Activated CD4-positive, alpha-beta memory T cell treated with anti-CD3 and anti-CD28 coated beads for 36 hours (primary cell): ENCODE measurements around the gene PEF1. TPM values are rescaled to one million over a fixed set of nuclear protein-coding genes. Genes with fewer than 3 reads are reported as not detected.

Experiments
- CTCF ChIA-PET: fragments of 350-600 bp; sonication (Branson Sonifier 250); formaldehyde crosslinking; loops from one replicate; lab custom pipeline; 2021; ENCODE audit warnings: antibody characterized with exemption, inconsistent platforms; lab: Charles Lee
- POLR2A ChIA-PET: fragments of 350-600 bp; sonication (Branson Sonifier 250); formaldehyde crosslinking; loops from one replicate; lab custom pipeline; 2021; ENCODE audit warnings: antibody characterized with exemption; lab: Charles Lee
- DNase-seq: peaks from one replicate; pipeline ENCODE4 v3.0.0-alpha.2; 2020
- H3K27ac Mint-ChIP-seq: one replicate; pipeline ENCODE4 v1.8.0; 2021; ENCODE audit warnings: mixed read lengths
- H3K27me3 Mint-ChIP-seq: one replicate; pipeline ENCODE4 v1.8.0; 2021; ENCODE audit warnings: mixed read lengths
- H3K36me3 Mint-ChIP-seq: one replicate; pipeline ENCODE4 v1.8.0; 2021; ENCODE audit warnings: mixed read lengths
- H3K4me1 Mint-ChIP-seq: one replicate; pipeline ENCODE4 v1.8.0; 2021; ENCODE audit warnings: low read depth, mixed read lengths
- H3K4me3 Mint-ChIP-seq: one replicate; pipeline ENCODE4 v1.8.0; 2021; ENCODE audit warnings: mild to moderate bottlenecking, mixed read lengths
- H3K9me3 Mint-ChIP-seq: one replicate; pipeline ENCODE4 v1.8.0; 2021; ENCODE audit warnings: mixed read lengths
- intact Hi-C: fragments of 100-400 bp; cut with micrococcal nuclease; formaldehyde crosslinking; loops from one replicate; pipeline ENCODE4 v1.15.1; 2023
- total RNA-seq, 2 experiments: library from RNA; stranded (reverse); gene quantifications; one replicate each; pipeline ENCODE4 v1.2.3, GENCODE V29; 2021

PEF1 gene
- 10 to 100 TPM; 55.3 to 56.4 TPM for total RNA-seq

- H3K4me1 Mint-ChIP-seq, result peaks cover 24% of the 10 kb centered on the region
Measured at GRCh38 chr1:31644560-31645273, at the start of gene PEF1. Gene PEF1 (minus strand): TSS chr1:31644876. CDS start chr1:31644864, 12 bp downstream.

GRCh38 chr1:31693231-31693630 is 48.6 kb upstream of the PEF1 start:
- H3K27me3 Mint-ChIP-seq, result no peaks in the 10 kb centered on the region
- intact Hi-C loops, result no loop called here
- H3K4me1 Mint-ChIP-seq, result peaks cover 2% of the 10 kb centered on the region
- no peak overlapping the region for H3K4me3 Mint-ChIP-seq
- H3K9me3 Mint-ChIP-seq, result no peaks in the 10 kb centered on the region
- H3K36me3 Mint-ChIP-seq, result no peaks in the 10 kb centered on the region
- no peak for DNase-seq
- POLR2A ChIA-PET, result no interaction called here
- CTCF ChIA-PET, result no interaction called here
- H3K27ac Mint-ChIP-seq, result no peak overlapping the region

More at GRCh38 chr1:31644560-31645273, at the start of gene PEF1:
- POLR2A ChIA-PET, result interaction anchor here (0.7 to 1.6 kb wide), 9 partner anchors 10 to 463 kb away, joined by 3 to 7 read pairs (median 4); partner anchors contain the start of genes KPNA6, SNRNP40 and ZCCHC17
- intact Hi-C loops, result loop anchor here (1.0 kb wide), 1 partner anchor 144 kb away; no protein-coding TSS in a partner anchor
- CTCF ChIA-PET, result interaction anchor here (0.6 to 1.9 kb wide), 7 partner anchors 10 to 197 kb away, joined by 3 to 16 read pairs (median 4); no protein-coding TSS in a partner anchor
- Mint-ChIP-seq H3K36me3 (peaks cover 3% of the 10 kb centered on the region), H3K27ac (peak within 1 kb of the TSS; percentile 100), H3K4me3 (peak within 1 kb of the TSS; percentile 100), H3K9me3 (peaks cover 2% of the 10 kb centered on the region), H3K27me3 (no peaks in the 10 kb centered on the region)
- peak; percentile 99 for DNase-seq

DNA sequence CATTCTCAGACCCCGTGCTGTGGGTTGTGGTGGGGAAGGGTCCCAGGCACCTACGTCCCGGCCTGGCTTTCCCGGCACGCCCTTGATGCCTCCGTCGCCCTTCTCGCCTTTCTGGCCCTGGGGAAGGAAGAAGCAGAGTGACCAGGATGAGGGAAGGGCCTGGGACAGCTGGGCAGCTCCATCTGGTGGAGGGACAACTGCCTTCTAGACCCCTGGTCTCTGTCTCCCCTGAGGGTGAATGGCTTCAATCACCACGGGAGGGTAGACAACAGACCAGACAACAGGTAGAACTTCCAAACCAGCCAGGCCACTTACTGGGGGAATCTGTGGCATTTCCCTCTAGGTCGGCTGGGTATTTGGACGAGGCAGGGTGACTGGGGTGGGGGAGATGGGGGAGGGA is 47.3 kb upstream of the PEF1 start:
- intact Hi-C loops, result no loop called here
- H3K9me3 Mint-ChIP-seq, result no peaks in the 10 kb centered on the region
- H3K4me3 Mint-ChIP-seq, result no peak overlapping the region
- no peaks in the 10 kb centered on the region for H3K27me3 Mint-ChIP-seq
- no peak overlapping the region for H3K27ac Mint-ChIP-seq
- H3K36me3 Mint-ChIP-seq, result no peaks in the 10 kb centered on the region
- no peak for DNase-seq
- POLR2A ChIA-PET, result no interaction called here
- H3K4me1 Mint-ChIP-seq, result no peaks in the 10 kb centered on the region
- CTCF ChIA-PET, result no interaction called here

GRCh38 chr1:31691446-31691845 is 46.8 kb upstream of the PEF1 start:
- Mint-ChIP-seq H3K9me3 (no peaks in the 10 kb centered on the region), H3K27me3 (peaks cover 2% of the 10 kb centered on the region), H3K4me1 (no peaks in the 10 kb centered on the region), H3K27ac (no peak overlapping the region), H3K4me3 (no peak overlapping the region), H3K36me3 (no peaks in the 10 kb centered on the region)
- POLR2A ChIA-PET, result no interaction called here
- intact Hi-C loops, result no loop called here
- no peak for DNase-seq
- CTCF ChIA-PET, result no interaction called here

GRCh38 chr1:31690921-31691320 is 46.2 kb upstream of the PEF1 start:
- intact Hi-C loops, result no loop called here
- Mint-ChIP-seq H3K9me3 (no peaks in the 10 kb centered on the region), H3K27me3 (peaks cover 2% of the 10 kb centered on the region), H3K27ac (no peak overlapping the region), H3K4me3 (no peak overlapping the region), H3K4me1 (no peaks in the 10 kb centered on the region), H3K36me3 (no peaks in the 10 kb centered on the region)
- no peak for DNase-seq
- POLR2A ChIA-PET, result no interaction called here
- CTCF ChIA-PET, result no interaction called here

GRCh38 chr1:31689854-31690253 is 45.2 kb upstream of the PEF1 start:
- DNase-seq, result no peak
- intact Hi-C loops, result no loop called here
- CTCF ChIA-PET, result no interaction called here
- no peaks in the 10 kb centered on the region for H3K4me1 Mint-ChIP-seq
- no peak overlapping the region for H3K27ac Mint-ChIP-seq
- no peaks in the 10 kb centered on the region for H3K36me3 Mint-ChIP-seq
- peaks cover 5% of the 10 kb centered on the region for H3K27me3 Mint-ChIP-seq
- POLR2A ChIA-PET, result no interaction called here
- H3K9me3 Mint-ChIP-seq, result no peaks in the 10 kb centered on the region
- H3K4me3 Mint-ChIP-seq, result no peak overlapping the region

GRCh38 chr1:31689379-31689778 is 44.7 kb upstream of the PEF1 start:
- Mint-ChIP-seq H3K9me3 (no peaks in the 10 kb centered on the region), H3K4me3 (no peak overlapping the region), H3K4me1 (no peaks in the 10 kb centered on the region), H3K27ac (no peak overlapping the region), H3K36me3 (no peaks in the 10 kb centered on the region), H3K27me3 (peaks cover 7% of the 10 kb centered on the region)
- CTCF ChIA-PET, result interaction anchor here (1.7 kb wide), 1 partner anchor 100 kb away, joined by 4 read pairs; no protein-coding TSS in a partner anchor
- intact Hi-C loops, result no loop called here
- no peak for DNase-seq
- POLR2A ChIA-PET, result no interaction called here

DNA sequence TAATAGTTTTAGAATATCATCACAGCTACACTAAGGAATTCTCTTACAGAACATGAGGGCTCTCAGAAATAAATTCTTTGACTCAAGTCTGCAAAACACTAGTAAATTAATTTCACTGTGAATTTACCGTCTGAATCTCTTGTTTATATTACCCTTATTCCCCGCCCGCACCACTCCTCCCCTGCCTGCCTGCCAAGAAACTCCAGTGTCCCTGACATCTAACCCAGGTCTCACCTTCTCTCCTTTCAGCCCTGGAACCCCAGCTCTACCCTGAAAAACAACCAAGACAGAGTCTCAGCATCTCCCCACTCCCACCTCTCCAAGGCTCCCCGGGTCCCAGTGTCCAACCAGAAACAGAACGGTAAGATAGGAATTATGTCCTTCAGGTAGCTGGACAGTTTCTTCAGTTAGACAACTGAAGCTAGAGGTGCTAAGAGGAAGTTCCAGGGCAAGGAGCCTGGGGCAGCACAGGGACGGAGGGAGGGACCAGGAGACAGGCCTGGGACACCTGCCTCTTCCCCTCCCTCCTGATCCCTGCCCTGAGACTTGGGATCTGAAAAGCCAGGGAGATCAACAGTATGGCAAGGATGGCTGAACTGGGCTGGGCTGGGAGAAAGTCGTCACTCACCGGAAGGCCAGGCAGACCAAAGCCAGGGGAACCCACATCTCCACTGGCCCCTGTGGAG is 43.7 kb upstream of the PEF1 start:
- Mint-ChIP-seq H3K27me3 (peaks cover 8% of the 10 kb centered on the region), H3K27ac (no peak overlapping the region), H3K4me3 (no peak overlapping the region), H3K9me3 (no peaks in the 10 kb centered on the region), H3K4me1 (no peaks in the 10 kb centered on the region), H3K36me3 (no peaks in the 10 kb centered on the region)
- CTCF ChIA-PET, result interaction anchor here (1.7 kb wide), 1 partner anchor 101 kb away, joined by 4 read pairs; no protein-coding TSS in a partner anchor
- DNase-seq, result no peak
- POLR2A ChIA-PET, result no interaction called here
- intact Hi-C loops, result no loop called here

DNA sequence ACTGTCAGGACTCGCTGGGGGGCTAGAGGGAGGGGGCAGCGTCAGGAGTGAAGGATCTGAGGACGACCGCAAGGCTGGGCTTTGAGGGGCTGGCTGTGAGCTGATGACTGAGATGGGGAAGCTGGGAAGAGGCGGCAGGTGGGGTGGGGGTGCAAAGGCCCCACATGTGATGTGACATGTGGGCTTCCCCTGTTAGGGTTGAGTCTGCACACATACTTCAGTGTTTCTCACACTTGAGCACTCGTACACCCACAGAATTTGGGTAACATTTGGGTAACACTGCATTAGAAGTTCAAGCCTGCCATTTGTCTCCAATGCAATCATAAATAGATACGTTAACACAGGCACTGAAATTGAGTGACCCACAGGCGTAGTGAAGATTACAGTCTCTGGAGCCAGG is 42.9 kb upstream of the PEF1 start:
- CTCF ChIA-PET, result interaction anchor here (1.7 kb wide), 1 partner anchor 102 kb away, joined by 4 read pairs; no protein-coding TSS in a partner anchor
- Mint-ChIP-seq H3K9me3 (no peaks in the 10 kb centered on the region), H3K27me3 (peaks cover 8% of the 10 kb centered on the region), H3K4me1 (no peaks in the 10 kb centered on the region), H3K27ac (no peak overlapping the region), H3K36me3 (no peaks in the 10 kb centered on the region), H3K4me3 (no peak overlapping the region)
- POLR2A ChIA-PET, result no interaction called here
- intact Hi-C loops, result no loop called here
- DNase-seq, result no peak

- H3K9me3 Mint-ChIP-seq, result no peaks in the 10 kb centered on the region
Measured at GRCh38 chr1:31685795-31686194, 41.1 kb upstream of the PEF1 start.

GRCh38 chr1:31683997-31684396 is 39.3 kb upstream of the PEF1 start:
- CTCF ChIA-PET, result interaction anchor here (1.2 kb wide), 1 partner anchor 32 kb away, joined by 3 read pairs; no protein-coding TSS in a partner anchor
- DNase-seq, result peak; percentile 16
- H3K27me3 Mint-ChIP-seq, result peaks cover 10% of the 10 kb centered on the region
- POLR2A ChIA-PET, result no interaction called here
- no peaks in the 10 kb centered on the region for H3K36me3 Mint-ChIP-seq
- no peak overlapping the region for H3K4me3 Mint-ChIP-seq
- no peak overlapping the region for H3K27ac Mint-ChIP-seq
- no peaks in the 10 kb centered on the region for H3K9me3 Mint-ChIP-seq
- intact Hi-C loops, result no loop called here
- no peaks in the 10 kb centered on the region for H3K4me1 Mint-ChIP-seq

More at GRCh38 chr1:31685795-31686194, 41.1 kb upstream of the PEF1 start:
- no peak overlapping the region for H3K4me3 Mint-ChIP-seq
- H3K27ac Mint-ChIP-seq, result no peak overlapping the region
- DNase-seq, result no peak
- ChIA-PET CTCF (interaction anchor here (1.3 to 1.5 kb wide), 2 partner anchors 21 to 60 kb away, joined by 3 read pairs; no protein-coding TSS in a partner anchor), POLR2A (no interaction called here)
- no peaks in the 10 kb centered on the region for H3K36me3 Mint-ChIP-seq
- no peaks in the 10 kb centered on the region for H3K4me1 Mint-ChIP-seq
- intact Hi-C loops, result no loop called here
- peaks cover 10% of the 10 kb centered on the region for H3K27me3 Mint-ChIP-seq

DNA sequence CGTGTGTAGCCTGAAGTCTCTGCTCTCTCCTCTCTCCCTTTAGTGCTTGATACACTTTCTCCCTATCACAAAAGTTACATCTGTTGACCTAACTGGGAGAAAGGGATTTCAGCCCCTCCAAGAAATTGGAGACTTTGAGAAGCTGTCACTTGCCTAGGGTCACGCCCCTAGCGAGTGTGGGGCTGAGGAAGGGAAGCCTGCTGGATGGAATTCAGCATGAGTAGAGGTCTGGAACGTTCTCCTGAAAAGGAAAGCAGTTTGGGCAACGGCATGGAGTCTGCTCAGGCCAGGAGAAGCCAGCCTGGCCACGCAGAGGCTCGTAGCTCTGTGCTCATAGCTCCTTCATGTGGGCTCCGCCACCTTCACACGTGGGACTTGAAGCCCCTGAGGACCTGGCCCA is 36.7 kb upstream of the PEF1 start:
- no peak for DNase-seq
- H3K36me3 Mint-ChIP-seq, result no peaks in the 10 kb centered on the region
- POLR2A ChIA-PET, result no interaction called here
- CTCF ChIA-PET, result interaction anchor here (2.2 kb wide), 1 partner anchor 35 kb away, joined by 4 read pairs; no protein-coding TSS in a partner anchor
- no peaks in the 10 kb centered on the region for H3K4me1 Mint-ChIP-seq
- intact Hi-C loops, result no loop called here
- no peak overlapping the region for H3K4me3 Mint-ChIP-seq
- peaks cover 9% of the 10 kb centered on the region for H3K27me3 Mint-ChIP-seq
- no peaks in the 10 kb centered on the region for H3K9me3 Mint-ChIP-seq
- no peak overlapping the region for H3K27ac Mint-ChIP-seq
